ENCODE measurements around the gene OSBPL5.

The OSBPL5 gene

GRCh38 chr11:3086671-3087150 is 78.4 kb downstream of the OSBPL5 start:
- no peak overlapping the region for H3K4me2 ChIP-seq (ENCODE audit: low read length)
- no peaks in the 10 kb centered on the region for H3K36me3 ChIP-seq (replicated peaks; ENCODE audit: low read depth, low read length)
- no peak overlapping the region for H2AFZ ChIP-seq (ENCODE audit: low read depth, low read length)
- H4K20me1 ChIP-seq (ENCODE audit: insufficient read depth, low read length) = no peaks in the 10 kb centered on the region
- H3K4me1 ChIP-seq (ENCODE audit: low read length) = no peaks in the 10 kb centered on the region
- no peak overlapping the region for H3K9ac ChIP-seq (ENCODE audit: low read length)
- TF ChIP-seq, protein P1, sequence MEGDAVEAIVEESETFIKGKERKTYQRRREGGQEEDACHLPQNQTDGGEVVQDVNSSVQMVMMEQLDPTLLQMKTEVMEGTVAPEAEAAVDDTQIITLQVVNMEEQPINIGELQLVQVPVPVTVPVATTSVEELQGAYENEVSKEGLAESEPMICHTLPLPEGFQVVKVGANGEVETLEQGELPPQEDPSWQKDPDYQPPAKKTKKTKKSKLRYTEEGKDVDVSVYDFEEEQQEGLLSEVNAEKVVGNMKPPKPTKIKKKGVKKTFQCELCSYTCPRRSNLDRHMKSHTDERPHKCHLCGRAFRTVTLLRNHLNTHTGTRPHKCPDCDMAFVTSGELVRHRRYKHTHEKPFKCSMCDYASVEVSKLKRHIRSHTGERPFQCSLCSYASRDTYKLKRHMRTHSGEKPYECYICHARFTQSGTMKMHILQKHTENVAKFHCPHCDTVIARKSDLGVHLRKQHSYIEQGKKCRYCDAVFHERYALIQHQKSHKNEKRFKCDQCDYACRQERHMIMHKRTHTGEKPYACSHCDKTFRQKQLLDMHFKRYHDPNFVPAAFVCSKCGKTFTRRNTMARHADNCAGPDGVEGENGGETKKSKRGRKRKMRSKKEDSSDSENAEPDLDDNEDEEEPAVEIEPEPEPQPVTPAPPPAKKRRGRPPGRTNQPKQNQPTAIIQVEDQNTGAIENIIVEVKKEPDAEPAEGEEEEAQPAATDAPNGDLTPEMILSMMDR (IDR thresholded peaks at IDR 0.05; ENCODE audit: low read depth, low read length) = no peak
- no peak for TF ChIP-seq EZH2phosphoT487 (IDR thresholded peaks at IDR 0.05; ENCODE audit: low read depth)
- 0 out of 2 replicates have a peak, but pooled peaks cover 3% of the 10 kb centered on the region for H3K27me3 ChIP-seq (ENCODE audit: low read depth, low read length)
- no peak overlapping the region for H3K27ac ChIP-seq (ENCODE audit: low read length)
- H3K4me3 ChIP-seq (ENCODE audit: low read length) = no peak overlapping the region
- no peaks in the 10 kb centered on the region for H3K79me2 ChIP-seq (ENCODE audit: low read length)
- no peaks in the 10 kb centered on the region for H3K9me3 ChIP-seq (ENCODE audit: insufficient read depth, low read length)

DNA sequence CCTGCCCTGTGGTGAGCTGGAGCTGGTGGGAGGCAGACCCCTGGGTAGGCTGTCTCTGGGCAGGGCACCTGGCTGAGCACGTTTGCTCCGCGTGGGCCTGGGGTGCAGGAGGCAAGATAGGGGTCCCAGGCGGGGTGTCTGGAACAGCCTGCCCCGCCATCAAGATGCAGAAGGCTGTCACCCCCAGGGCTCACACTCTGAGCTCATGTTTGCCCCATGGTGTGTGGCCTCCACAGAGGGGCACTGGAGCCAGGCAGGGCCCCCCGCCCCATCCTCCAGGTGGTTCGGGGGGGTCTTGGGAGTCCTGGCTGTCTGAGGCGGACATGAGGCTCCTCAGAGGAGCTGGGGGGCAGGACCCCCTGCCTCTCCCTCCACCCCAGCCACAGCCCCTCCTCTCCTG is 79.0 kb downstream of the OSBPL5 start:
- no peak overlapping the region for H3K9ac ChIP-seq (ENCODE audit: low read length)
- no peaks in the 10 kb centered on the region for H3K79me2 ChIP-seq (ENCODE audit: low read length)
- no peaks in the 10 kb centered on the region for H3K9me3 ChIP-seq (ENCODE audit: insufficient read depth, low read length)
- H3K4me2 ChIP-seq (ENCODE audit: low read length) = no peak overlapping the region
- 0 out of 2 replicates have a peak, but pooled peaks cover 3% of the 10 kb centered on the region for H3K27me3 ChIP-seq (ENCODE audit: low read depth, low read length)
- no peaks in the 10 kb centered on the region for H4K20me1 ChIP-seq (ENCODE audit: insufficient read depth, low read length)
- H2AFZ ChIP-seq (ENCODE audit: low read depth, low read length) = no peak overlapping the region
- no peak overlapping the region for H3K4me3 ChIP-seq (ENCODE audit: low read length)
- H3K4me1 ChIP-seq (ENCODE audit: low read length) = no peaks in the 10 kb centered on the region
- no peaks in the 10 kb centered on the region for H3K36me3 ChIP-seq (replicated peaks; ENCODE audit: low read depth, low read length)
- no peak overlapping the region for H3K27ac ChIP-seq (ENCODE audit: low read length)
- TF ChIP-seq, protein P1 (IDR thresholded peaks at IDR 0.05; ENCODE audit: low read depth, low read length) = no peak
- no peak for TF ChIP-seq EZH2phosphoT487 (IDR thresholded peaks at IDR 0.05; ENCODE audit: low read depth)

DNA sequence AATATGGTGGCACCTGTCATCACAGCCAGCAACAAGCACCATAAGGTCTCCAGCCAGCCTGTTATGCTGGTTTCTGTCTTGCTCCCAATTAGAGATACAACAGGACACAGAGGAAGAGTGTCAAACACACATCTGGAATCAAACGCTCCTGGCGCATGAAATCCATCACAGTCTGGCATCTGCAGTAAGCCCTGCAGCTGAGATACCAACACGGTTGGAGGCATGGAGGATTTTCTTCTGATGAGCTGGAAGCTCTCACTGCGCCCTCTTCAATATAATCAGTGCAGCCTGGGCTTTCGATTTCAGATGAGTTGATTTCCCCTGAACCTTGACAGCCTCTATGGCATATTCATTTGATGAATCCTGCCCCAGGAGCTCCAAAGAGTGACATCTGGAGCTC is 80.1 kb downstream of the OSBPL5 start:
- no peaks in the 10 kb centered on the region for H3K79me2 ChIP-seq (ENCODE audit: low read length)
- H2AFZ ChIP-seq (ENCODE audit: low read depth, low read length) = no peak overlapping the region
- H3K36me3 ChIP-seq (replicated peaks; ENCODE audit: low read depth, low read length) = no peaks in the 10 kb centered on the region
- no peak overlapping the region for H3K9ac ChIP-seq (ENCODE audit: low read length)
- H3K27me3 ChIP-seq (ENCODE audit: low read depth, low read length) = peaks cover 10% of the 10 kb centered on the region; the same call in 1 of the 2 replicates
- H3K9me3 ChIP-seq (ENCODE audit: insufficient read depth, low read length) = no peaks in the 10 kb centered on the region
- H4K20me1 ChIP-seq (ENCODE audit: insufficient read depth, low read length) = no peaks in the 10 kb centered on the region
- no peak overlapping the region for H3K4me3 ChIP-seq (ENCODE audit: low read length)
- no peak overlapping the region for H3K4me2 ChIP-seq (ENCODE audit: low read length)
- H3K27ac ChIP-seq (ENCODE audit: low read length) = no peak overlapping the region
- H3K4me1 ChIP-seq (ENCODE audit: low read length) = no peaks in the 10 kb centered on the region
- TF ChIP-seq, protein P1 (IDR thresholded peaks at IDR 0.05; ENCODE audit: low read depth, low read length) = no peak
- TF ChIP-seq EZH2phosphoT487 (IDR thresholded peaks at IDR 0.05; ENCODE audit: low read depth) = no peak

DNA sequence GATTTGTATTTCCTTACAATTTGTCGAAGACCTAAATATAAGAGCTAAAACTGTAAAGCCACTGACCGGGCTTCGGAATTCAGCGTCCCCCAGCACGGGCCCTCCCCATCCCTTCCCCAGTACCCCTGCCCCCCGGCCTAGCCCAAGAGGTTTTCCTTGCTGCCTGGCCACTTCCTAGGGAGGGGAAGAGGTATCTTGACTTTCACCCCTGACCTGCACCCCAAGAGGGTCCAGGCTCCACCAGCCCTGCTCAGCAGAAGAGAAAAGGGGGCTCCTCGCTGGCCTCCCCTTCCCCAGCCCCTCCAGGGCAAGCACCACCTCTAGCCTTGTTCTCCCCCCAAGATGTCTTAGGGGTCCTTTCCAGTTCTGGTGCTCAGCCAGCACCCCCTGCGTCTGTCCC is 81.8 kb downstream of the OSBPL5 start:
- Histone ChIP-seq H3K4me3 (ENCODE audit: low read length) (no peak overlapping the region), H3K27ac (ENCODE audit: low read length) (no peak overlapping the region), H4K20me1 (ENCODE audit: insufficient read depth, low read length) (no peaks in the 10 kb centered on the region), H3K4me1 (ENCODE audit: low read length) (no peaks in the 10 kb centered on the region), H3K9me3 (ENCODE audit: insufficient read depth, low read length) (no peaks in the 10 kb centered on the region), H3K79me2 (ENCODE audit: low read length) (no peaks in the 10 kb centered on the region), H3K4me2 (ENCODE audit: low read length) (no peak overlapping the region), H3K27me3 (ENCODE audit: low read depth, low read length) (peaks cover 11% of the 10 kb centered on the region; the same call in 1 of the 2 replicates), H3K9ac (ENCODE audit: low read length) (no peak overlapping the region), H3K36me3 (replicated peaks; ENCODE audit: low read depth, low read length) (no peaks in the 10 kb centered on the region), H2AFZ (ENCODE audit: low read depth, low read length) (no peak overlapping the region)
- no peak for TF ChIP-seq EZH2phosphoT487 (IDR thresholded peaks at IDR 0.05; ENCODE audit: low read depth)
- TF ChIP-seq, protein P1 (IDR thresholded peaks at IDR 0.05; ENCODE audit: low read depth, low read length) = no peak
